Skeletal muscle tissue (tissue), 4 donors: Measurements from ENCODE around the gene LAIR1. TPM values are rescaled to one million over a fixed set of nuclear protein-coding genes. Genes with fewer than 3 reads are reported as not detected.
A peak's percentile ranks its signal among the peaks of the same experiment; 100 is the strongest.
"Not testable (repeated sequence)": the region's sequence is repeated elsewhere in the genome, so short reads cannot be mapped to it uniquely, and the experiment has no call there.

ENCODE experiments used
- H3K27ac ChIP-seq: one replicate; pipeline ENCODE4 v1.7.0; 2013; ENCODE audit warnings: mild to moderate bottlenecking, low read depth, low read length, inconsistent platforms
- H3K27me3 ChIP-seq, 3 donors: one replicate each; pipeline ENCODE4 v1.7.0; 2013; ENCODE audit warnings: low read length in 3 of 3; ENCODE audit not compliant: control insufficient read depth in 3 of 3, insufficient read depth in 3 of 3
- H3K36me3 ChIP-seq, 3 donors: one replicate each; pipeline ENCODE4 v1.7.0; 2013; ENCODE audit warnings: low read length in 3 of 3; ENCODE audit not compliant: control insufficient read depth in 3 of 3, insufficient read depth in 3 of 3
- H3K4me1 ChIP-seq, 3 donors: one replicate each; pipeline ENCODE4 v1.7.0; 2013; ENCODE audit warnings: low read length in 3 of 3, mild to moderate bottlenecking in 3 of 3; ENCODE audit not compliant: control insufficient read depth in 3 of 3, insufficient read depth in 3 of 3
- H3K4me3 ChIP-seq, 3 donors: one replicate each; pipeline ENCODE4 v1.7.0; 2013; ENCODE audit warnings: low read length in 3 of 3
- H3K9ac ChIP-seq, 3 donors: one replicate each; pipeline ENCODE4 v1.7.0; 2013; ENCODE audit warnings: low read length in 3 of 3, mild to moderate bottlenecking in 3 of 3, moderate library complexity in 2 of 3, low read depth in 1 of 3
- H3K9me3 ChIP-seq, 3 donors: one replicate each; pipeline ENCODE4 v1.7.0; 2013; ENCODE audit warnings: low read length in 3 of 3; ENCODE audit not compliant: control insufficient read depth in 3 of 3
- total RNA-seq: library from RNA; depleted of rRNA; stranded (reverse); fragments of >200 nt; gene quantifications from one replicate; pipeline ENCODE4 v1.2.3, GENCODE V29; 2014
- donor health status: Osteomylitis.

LAIR1 gene
- total RNA-seq, 1 donor from 2014 or later: 8.4 TPM

DNA sequence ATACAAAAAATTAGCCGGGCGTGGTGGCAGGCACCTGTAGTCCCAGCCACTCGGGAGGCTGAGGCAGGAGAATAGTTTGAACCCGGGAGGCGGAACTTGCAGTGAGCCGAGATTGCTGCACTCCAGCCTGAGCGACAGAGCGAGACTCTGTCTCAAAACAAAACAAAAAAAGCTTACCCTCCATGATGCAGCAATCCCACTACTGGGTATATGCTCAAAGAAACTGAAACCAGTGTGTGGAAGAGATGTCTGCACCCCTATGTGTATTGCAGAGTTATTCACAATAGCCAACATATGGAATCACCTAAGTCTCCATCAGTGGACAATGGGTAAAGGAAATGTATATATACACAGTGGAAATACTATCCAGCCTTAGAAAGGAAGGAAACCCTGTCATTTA is 31.0 kb upstream of the LAIR1 start:
- Histone ChIP-seq H3K9ac (no peak overlapping the region), H3K27me3 (peaks cover 0 to 11% (median 11%) of the 10 kb centered on the region in 3 donors), H3K4me1 (peaks cover 0 to 3% (median 0%) of the 10 kb centered on the region in 3 donors), H3K9me3 (peaks cover 0 to 2% (median 0%) of the 10 kb centered on the region in 3 donors), H3K36me3 (no peaks in the 10 kb centered on the region), H3K4me3 (no peak overlapping the region), H3K27ac (no peak overlapping the region)

DNA sequence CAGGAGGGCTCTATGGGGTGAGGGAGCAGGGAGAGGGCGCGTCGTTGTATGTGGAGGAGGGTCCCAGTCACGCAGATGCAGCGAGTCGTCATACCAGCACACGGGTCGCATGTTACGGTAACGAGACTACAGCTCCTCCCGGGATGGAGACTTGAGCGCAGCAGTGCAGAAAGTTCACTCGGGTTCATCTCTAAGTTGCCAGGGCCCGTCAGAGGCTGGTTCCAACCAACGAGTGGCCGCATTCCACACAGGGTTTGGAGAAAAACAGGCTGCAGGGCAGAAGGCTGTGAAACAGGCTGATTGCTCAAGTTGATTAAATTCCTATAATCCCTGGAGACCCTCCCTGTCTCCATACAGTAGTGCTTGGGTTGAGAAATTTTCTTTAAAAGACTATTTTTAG is 28.6 kb upstream of the LAIR1 start:
- Histone ChIP-seq H3K4me3 (no peak overlapping the region), H3K9ac (no peak overlapping the region), H3K27me3 (peaks cover 4 to 22% (median 16%) of the 10 kb centered on the region in 3 donors), H3K36me3 (no peaks in the 10 kb centered on the region), H3K9me3 (no peaks in the 10 kb centered on the region), H3K27ac (no peak overlapping the region), H3K4me1 (peaks cover 0 to 4% (median 0%) of the 10 kb centered on the region in 3 donors)

- Histone ChIP-seq H3K27ac (no peak overlapping the region), H3K4me3 (no peak overlapping the region), H3K27me3 (peaks cover 10 to 30% (median 21%) of the 10 kb centered on the region in 3 donors), H3K9me3 (no peaks in the 10 kb centered on the region), H3K9ac (no peak overlapping the region), H3K36me3 (no peaks in the 10 kb centered on the region), H3K4me1 (peaks cover 0 to 4% (median 4%) of the 10 kb centered on the region in 3 donors)
Observed at GRCh38 chr19:54392105-54392504, 27.4 kb upstream of the LAIR1 start.

DNA sequence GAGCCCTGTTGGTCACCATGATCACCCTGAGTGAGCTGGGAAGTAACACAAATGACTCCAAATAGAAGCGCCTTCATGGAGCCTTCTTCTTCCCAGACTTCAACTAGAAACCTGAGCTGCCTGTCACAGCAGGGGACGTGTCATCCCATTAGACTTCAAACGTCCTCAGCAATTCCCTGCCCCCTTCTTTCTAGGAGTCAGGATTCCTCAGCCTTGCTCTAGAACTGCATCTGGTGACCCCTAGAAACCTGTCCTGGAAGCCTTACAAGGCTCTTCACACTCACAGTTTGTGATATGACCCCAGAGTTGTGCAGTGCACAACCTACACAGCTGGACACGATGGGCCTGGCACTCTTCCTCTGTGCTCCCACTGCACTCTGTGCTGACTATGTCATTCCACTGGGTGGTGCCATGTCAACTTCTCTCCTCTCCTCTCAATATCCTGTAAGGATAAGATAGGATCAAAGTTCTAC is 26.9 kb upstream of the LAIR1 start:
- no peaks in the 10 kb centered on the region for H3K9me3 ChIP-seq
- H3K36me3 ChIP-seq: no peaks in the 10 kb centered on the region
- H3K27me3 ChIP-seq: peaks cover 10 to 31% (median 21%) of the 10 kb centered on the region in 3 donors
- H3K4me1 ChIP-seq: peaks cover 0 to 4% (median 4%) of the 10 kb centered on the region in 3 donors
- H3K9ac ChIP-seq: no peak overlapping the region
- no peak overlapping the region for H3K4me3 ChIP-seq
- H3K27ac ChIP-seq: no peak overlapping the region

DNA sequence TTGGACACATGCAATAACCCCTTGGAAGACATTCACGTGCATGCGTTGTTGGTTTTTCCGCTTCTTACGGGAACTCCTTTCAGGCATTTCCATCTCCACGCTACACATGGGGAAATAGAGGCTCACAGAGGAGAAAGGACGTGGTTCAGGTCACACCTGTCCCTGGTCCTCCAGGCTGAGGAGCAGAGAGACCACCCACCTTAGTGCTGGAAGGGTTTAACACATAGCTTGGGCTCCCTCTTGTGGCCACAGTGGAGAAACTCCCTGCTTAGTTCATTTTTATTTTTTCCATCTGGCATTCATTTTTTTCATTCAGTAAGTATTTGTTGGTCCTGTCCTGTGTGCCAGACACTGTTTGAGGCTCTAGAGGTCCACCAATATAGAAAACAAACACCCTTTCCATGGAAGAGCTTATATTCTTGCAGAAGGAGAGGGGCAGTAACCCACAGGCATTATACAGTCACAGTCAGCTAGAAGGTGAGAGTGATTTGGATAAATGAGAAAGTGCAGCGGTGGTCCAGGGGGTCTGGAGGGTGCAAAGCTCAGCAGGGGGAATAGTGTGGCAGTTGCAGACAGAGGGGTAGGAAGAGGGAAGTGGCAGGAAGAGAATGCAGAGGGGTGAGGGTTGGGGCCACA is 26.3 kb upstream of the LAIR1 start:
- Histone ChIP-seq H3K27ac (no peak overlapping the region), H3K9ac (no peak overlapping the region), H3K36me3 (no peaks in the 10 kb centered on the region), H3K4me3 (no peak overlapping the region), H3K9me3 (no peaks in the 10 kb centered on the region), H3K27me3 (peaks cover 10 to 31% (median 21%) of the 10 kb centered on the region in 3 donors), H3K4me1 (peaks cover 0 to 4% (median 4%) of the 10 kb centered on the region in 3 donors)

GRCh38 chr19:54389553-54389952 is 24.8 kb upstream of the LAIR1 start:
- no peaks in the 10 kb centered on the region for H3K36me3 ChIP-seq
- no peak overlapping the region for H3K9ac ChIP-seq
- H3K4me3 ChIP-seq: no peak overlapping the region
- peaks cover 10 to 37% (median 21%) of the 10 kb centered on the region in 3 donors for H3K27me3 ChIP-seq
- H3K9me3 ChIP-seq: no peaks in the 10 kb centered on the region
- peaks cover 0 to 4% (median 4%) of the 10 kb centered on the region in 3 donors for H3K4me1 ChIP-seq
- no peak overlapping the region for H3K27ac ChIP-seq

DNA sequence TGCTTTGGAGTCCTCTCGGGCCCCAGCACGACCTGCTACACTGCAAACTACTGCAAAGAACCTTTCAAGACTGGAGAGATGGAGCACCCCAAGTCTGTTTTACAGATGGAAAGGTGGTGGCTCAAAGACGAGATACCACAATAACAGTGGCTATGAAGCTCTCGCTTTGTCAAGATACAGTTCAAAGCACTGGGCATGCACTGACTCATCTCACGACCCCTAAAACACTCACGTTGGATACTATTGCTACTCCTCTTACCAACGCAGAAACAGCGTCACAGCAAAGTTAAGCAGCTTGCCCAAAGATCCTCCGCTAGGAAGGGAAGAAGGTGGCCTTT is 24.0 kb upstream of the LAIR1 start:
- Histone ChIP-seq H3K4me1 (peaks cover 0 to 4% (median 4%) of the 10 kb centered on the region in 3 donors), H3K27me3 (peaks cover 10 to 37% (median 21%) of the 10 kb centered on the region in 3 donors), H3K4me3 (peak overlapping the region in 1 of 3 donors; percentile 48), H3K9ac (no peak overlapping the region), H3K9me3 (no peaks in the 10 kb centered on the region), H3K27ac (peak overlapping the region; percentile 25), H3K36me3 (no peaks in the 10 kb centered on the region)

- Histone ChIP-seq H3K9me3 (no peaks in the 10 kb centered on the region), H3K27me3 (peaks cover 10 to 34% (median 18%) of the 10 kb centered on the region in 3 donors), H3K27ac (peak overlapping the region; percentile 25), H3K36me3 (no peaks in the 10 kb centered on the region), H3K9ac (no peak overlapping the region), H3K4me1 (peaks cover 0 to 4% (median 4%) of the 10 kb centered on the region in 3 donors), H3K4me3 (peak overlapping the region; percentile 40 to 48 (median 41))
Observed at GRCh38 chr19:54387991-54388801, 23.5 kb upstream of the LAIR1 start.

GRCh38 chr19:54383330-54383729 is 18.6 kb upstream of the LAIR1 start:
- peaks cover 5 to 15% (median 8%) of the 10 kb centered on the region in 3 donors for H3K27me3 ChIP-seq

GRCh38 chr19:54382041-54382440 is 17.3 kb upstream of the LAIR1 start:
- not testable (repeated sequence) for H3K4me3 ChIP-seq, H3K4me1 ChIP-seq, H3K27ac ChIP-seq, H3K9ac ChIP-seq, H3K27me3 ChIP-seq, H3K9me3 ChIP-seq, H3K36me3 ChIP-seq

More at GRCh38 chr19:54383330-54383729, 18.6 kb upstream of the LAIR1 start:
- Histone ChIP-seq H3K4me3 (no peak overlapping the region), H3K9me3 (no peaks in the 10 kb centered on the region), H3K27ac (no peak overlapping the region), H3K9ac (no peak overlapping the region), H3K4me1 (peaks cover 0 to 4% (median 0%) of the 10 kb centered on the region in 3 donors), H3K36me3 (no peaks in the 10 kb centered on the region)
